GM23248 (cell line): ENCODE measurements around the gene MS4A4E. TPM values are rescaled to one million over a fixed set of nuclear protein-coding genes. Genes with fewer than 3 reads are reported as not detected.

ENCODE experiments used
- DNase-seq: peaks from one replicate; pipeline ENCODE4 v3.0.0-alpha.2; 2015
- H2AFZ ChIP-seq: fragments of 200-600 bp; sonication (generic); 2 replicates; pipeline ENCODE4 v1.6.1; 2016; ENCODE audit warnings: antibody characterized with exemption
- H3F3A ChIP-seq: fragments of 200-600 bp; sonication (generic); 2 replicates; pipeline ENCODE4 v1.6.1; 2016; ENCODE audit warnings: mild to moderate bottlenecking, antibody characterized with exemption, mixed run types; ENCODE audit not compliant: insufficient read depth
- H3K27ac ChIP-seq: fragments of 200-600 bp; sonication (generic); 2 replicates; pipeline ENCODE4 v1.5.1; 2016; ENCODE audit warnings: mild to moderate bottlenecking
- H3K27me3 ChIP-seq: fragments of 200-600 bp; sonication (generic); replicated peaks from 2 replicates; pipeline ENCODE4 v1.6.1; 2016; ENCODE audit warnings: mild to moderate bottlenecking; ENCODE audit not compliant: insufficient read depth
- H3K36me3 ChIP-seq: fragments of 200-600 bp; sonication (generic); 2 replicates; pipeline ENCODE4 v1.6.1; 2016; ENCODE audit warnings: low read depth, mild to moderate bottlenecking
- H3K4me1 ChIP-seq: fragments of 200-600 bp; sonication (generic); 2 replicates; pipeline ENCODE4 v1.6.1; 2016; ENCODE audit warnings: mild to moderate bottlenecking; ENCODE audit not compliant: insufficient read depth
- H3K4me2 ChIP-seq: fragments of 200-600 bp; sonication (generic); one replicate; pipeline ENCODE4 v1.6.1; 2016; ENCODE audit warnings: mild to moderate bottlenecking; ENCODE audit not compliant: unreplicated experiment
- H3K4me3 ChIP-seq: fragments of 200-600 bp; sonication (generic); 2 replicates; pipeline ENCODE4 v1.5.1; 2016; ENCODE audit warnings: mild to moderate bottlenecking
- H3K79me2 ChIP-seq: fragments of 200-600 bp; sonication (generic); 2 replicates; pipeline ENCODE4 v1.6.1; 2016; ENCODE audit warnings: mild to moderate bottlenecking; ENCODE audit not compliant: insufficient read depth
- H3K9ac ChIP-seq: fragments of 200-600 bp; sonication (generic); 2 replicates; pipeline ENCODE4 v1.6.1; 2016; ENCODE audit warnings: mild to moderate bottlenecking
- H3K9me2 ChIP-seq: fragments of 200-600 bp; sonication (generic); 2 replicates; pipeline ENCODE4 v1.6.1; 2016; ENCODE audit warnings: mixed run types, mild to moderate bottlenecking, moderate library complexity; ENCODE audit not compliant: insufficient read depth
- H3K9me3 ChIP-seq: fragments of 200-600 bp; sonication (generic); one replicate; pipeline ENCODE4 v1.6.1; 2017; ENCODE audit warnings: low read depth
- H4K20me1 ChIP-seq: fragments of 200-600 bp; sonication (generic); 2 replicates; pipeline ENCODE4 v1.6.0; 2016; ENCODE audit not compliant: insufficient read depth
- EZH2 ChIP-seq: fragments of 200-600 bp; sonication (generic); IDR thresholded peaks from 2 replicates; pipeline ENCODE4 v1.6.1; 2018; ENCODE audit warnings: antibody characterized with exemption, mild to moderate bottlenecking; ENCODE audit not compliant: insufficient read depth, poor library complexity, severe bottlenecking
- EZH2phosphoT487 ChIP-seq: fragments of 200-600 bp; sonication (generic); IDR thresholded peaks from 2 replicates; pipeline ENCODE4 v1.6.1; 2018; ENCODE audit warnings: antibody characterized with exemption, moderate library complexity, mild to moderate bottlenecking, low read depth; ENCODE audit not compliant: insufficient read depth
- WGBS, 2 experiments: methylation state at CpG; one replicate each; pipeline ENCODE4 v1.1.6; 2015 to 2017; ENCODE audit warnings: low lambda C conversion rate in 2 of 2, low coverage in 1 of 2; ENCODE audit errors: missing lambda C conversion rate in 2 of 2; 5-methylcytosine and 5-hydroxymethylcytosine counted together
- in situ Hi-C: fragments of 300-500 bp; cut with MboI; formaldehyde crosslinking; loops from 2 replicates; pipeline ENCODE4 v1.15.0; 2020
- polyA plus RNA-seq: library from polyadenylated mRNA; unstranded; fragments of >200 nt; fragmentation: Nextera tagmentation; extraction: Ambion mirVana; gene quantifications from 2 replicates; pipeline ENCODE4 v1.2.1, GENCODE V29; 2016
- total RNA-seq: library from RNA; depleted of rRNA; stranded (reverse); fragments of >200 nt; shearing (Covaris generic); gene quantifications from 2 replicates; pipeline ENCODE4 v1.2.3, GENCODE V29; 2014

The MS4A4E gene
- total and polyA plus RNA-seq, 2 experiments from 2014 or later: not detected

DNA sequence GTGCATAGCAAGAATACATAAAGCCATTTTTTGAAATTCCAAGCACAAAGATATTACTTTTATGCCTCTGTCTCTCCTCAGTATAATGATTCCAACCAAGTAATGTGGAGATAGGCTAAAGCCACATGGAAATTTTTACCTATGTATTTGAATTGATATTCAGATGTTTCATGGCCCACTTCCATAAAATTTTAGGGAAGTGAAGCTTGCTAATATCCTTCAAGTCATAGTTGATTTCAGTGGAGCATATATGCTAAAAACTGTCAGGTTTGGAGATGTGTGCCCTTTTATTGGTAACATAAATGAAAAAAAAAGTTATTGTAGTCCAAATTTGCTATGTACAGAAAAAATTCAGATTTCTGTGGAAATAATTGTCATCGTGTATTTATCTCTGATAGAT, 12.3 kb downstream of the MS4A4E start:
- H3K27ac ChIP-seq: no peak overlapping the region
- no peak overlapping the region for H2AFZ ChIP-seq
- no peaks in the 10 kb centered on the region for H3K36me3 ChIP-seq
- no peaks in the 10 kb centered on the region for H4K20me1 ChIP-seq
- no peaks in the 10 kb centered on the region for H3K9me2 ChIP-seq
- TF ChIP-seq EZH2phosphoT487 (no peak), EZH2 (no peak)
- no peak for DNase-seq
- H3K9me3 ChIP-seq: no peaks in the 10 kb centered on the region
- H3K4me3 ChIP-seq: no peak overlapping the region
- H3F3A ChIP-seq: no peaks in the 10 kb centered on the region
- no peaks in the 10 kb centered on the region for H3K79me2 ChIP-seq
- H3K4me2 ChIP-seq: no peak overlapping the region
- H3K9ac ChIP-seq: no peak overlapping the region
- H3K4me1 ChIP-seq: no peaks in the 10 kb centered on the region
- no peaks in the 10 kb centered on the region for H3K27me3 ChIP-seq
- 2 to 3% methylated on average over 1 of the region's 1 CpG for WGBS, 2 experiments
- in situ Hi-C loops: no loop called here

DNA sequence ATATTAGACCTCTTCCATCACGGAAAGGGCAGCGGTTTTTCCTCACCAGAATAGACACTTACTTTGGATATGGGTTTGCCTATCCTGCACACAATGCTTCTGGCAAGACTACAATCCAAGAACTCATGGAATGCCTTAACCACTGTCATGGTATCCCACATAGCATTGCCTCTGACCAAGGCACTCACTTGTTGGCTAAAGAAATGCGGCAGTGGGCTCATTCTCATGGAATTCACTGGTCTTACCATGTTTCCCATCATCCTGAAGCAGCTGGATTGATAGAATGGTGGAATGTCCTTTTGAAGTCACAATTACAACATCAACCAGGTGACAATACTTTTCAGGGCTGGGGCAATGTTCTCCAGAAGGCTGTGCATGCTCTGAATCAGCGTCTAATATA, 20.8 kb downstream of the MS4A4E start:
- no peak overlapping the region for H3K27ac ChIP-seq
- H4K20me1 ChIP-seq: no peaks in the 10 kb centered on the region
- in situ Hi-C loops: no loop called here
- no peaks in the 10 kb centered on the region for H3K9me2 ChIP-seq
- no peaks in the 10 kb centered on the region for H3K4me1 ChIP-seq
- no peak overlapping the region for H3K9ac ChIP-seq
- H3K4me2 ChIP-seq: no peak overlapping the region
- H3F3A ChIP-seq: no peaks in the 10 kb centered on the region
- H3K27me3 ChIP-seq: no peaks in the 10 kb centered on the region
- H3K4me3 ChIP-seq: no peak overlapping the region
- TF ChIP-seq EZH2phosphoT487 (no peak), EZH2 (no peak)
- WGBS, 2 experiments: 8 to 10% methylated on average over 4 of the region's 4 CpGs
- H2AFZ ChIP-seq: no peak overlapping the region
- no peaks in the 10 kb centered on the region for H3K36me3 ChIP-seq
- no peaks in the 10 kb centered on the region for H3K79me2 ChIP-seq
- no peak for DNase-seq
- no peaks in the 10 kb centered on the region for H3K9me3 ChIP-seq

DNA sequence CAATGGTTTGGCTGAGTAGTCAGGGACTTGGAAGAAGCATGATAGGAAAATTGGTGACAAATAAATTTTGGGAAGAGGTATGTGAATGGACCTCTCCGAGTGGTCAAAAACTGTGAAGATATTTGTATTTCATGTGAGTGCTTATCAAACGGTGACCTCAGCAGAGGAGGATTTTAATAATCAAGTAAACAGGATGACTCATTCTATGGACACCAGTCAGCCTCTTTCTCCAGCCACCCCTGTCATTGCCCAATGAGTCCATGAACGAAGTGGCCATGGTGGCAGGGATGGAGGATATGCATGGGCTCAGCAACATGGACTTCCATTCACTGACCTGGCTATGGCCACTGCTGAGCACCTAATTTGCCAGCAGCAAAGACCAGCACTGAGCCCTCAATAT, 21.2 kb downstream of the MS4A4E start:
- 8 to 9% methylated on average over 3 of the region's 3 CpGs for WGBS, 2 experiments
- TF ChIP-seq EZH2phosphoT487: no peak
- no peak for TF ChIP-seq EZH2
- in situ Hi-C loops: no loop called here

DNA sequence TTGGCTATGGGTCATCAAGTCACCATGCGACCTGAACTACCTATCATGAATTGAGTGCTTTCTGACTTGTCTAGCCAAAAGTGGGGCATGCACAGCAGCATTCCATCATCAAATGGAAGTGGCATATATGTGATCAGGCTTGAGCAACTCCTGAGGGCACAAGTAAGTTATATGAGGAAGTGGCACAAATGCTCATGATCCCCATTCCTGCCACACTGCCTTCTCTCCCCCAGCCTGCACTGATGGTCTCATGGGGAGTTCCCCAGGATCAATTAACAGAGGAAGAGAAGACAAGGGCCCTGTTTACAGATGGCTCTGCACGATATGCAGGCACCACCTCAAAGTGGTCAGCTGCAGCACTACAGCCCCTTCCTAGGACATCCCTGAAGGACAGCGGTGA, 21.8 kb downstream of the MS4A4E start:
- no peak overlapping the region for H3K4me3 ChIP-seq
- no peaks in the 10 kb centered on the region for H3K36me3 ChIP-seq
- no peaks in the 10 kb centered on the region for H3K9me3 ChIP-seq
- H4K20me1 ChIP-seq: no peaks in the 10 kb centered on the region
- no peak overlapping the region for H3K9ac ChIP-seq
- TF ChIP-seq EZH2: no peak
- no peak for TF ChIP-seq EZH2phosphoT487
- no peaks in the 10 kb centered on the region for H3F3A ChIP-seq
- in situ Hi-C loops: no loop called here
- H3K9me2 ChIP-seq: no peaks in the 10 kb centered on the region
- no peak overlapping the region for H2AFZ ChIP-seq
- WGBS, 2 experiments: 24 to 34% methylated on average over 3 of the region's 3 CpGs
- H3K27ac ChIP-seq: no peak overlapping the region
- no peak for DNase-seq
- H3K27me3 ChIP-seq: no peaks in the 10 kb centered on the region
- no peak overlapping the region for H3K4me2 ChIP-seq
- H3K79me2 ChIP-seq: no peaks in the 10 kb centered on the region
- no peaks in the 10 kb centered on the region for H3K4me1 ChIP-seq

More for the DNA sequence above, 21.2 kb downstream of the MS4A4E start:
- H3F3A ChIP-seq: no peaks in the 10 kb centered on the region
- H4K20me1 ChIP-seq: no peaks in the 10 kb centered on the region
- DNase-seq: no peak
- no peaks in the 10 kb centered on the region for H3K9me2 ChIP-seq
- no peak overlapping the region for H3K4me3 ChIP-seq
- no peaks in the 10 kb centered on the region for H3K79me2 ChIP-seq
- no peaks in the 10 kb centered on the region for H3K27me3 ChIP-seq
- H3K4me2 ChIP-seq: no peak overlapping the region
- no peak overlapping the region for H3K27ac ChIP-seq
- no peak overlapping the region for H3K9ac ChIP-seq
- no peak overlapping the region for H2AFZ ChIP-seq
- no peaks in the 10 kb centered on the region for H3K4me1 ChIP-seq
- no peaks in the 10 kb centered on the region for H3K9me3 ChIP-seq
- H3K36me3 ChIP-seq: no peaks in the 10 kb centered on the region

DNA sequence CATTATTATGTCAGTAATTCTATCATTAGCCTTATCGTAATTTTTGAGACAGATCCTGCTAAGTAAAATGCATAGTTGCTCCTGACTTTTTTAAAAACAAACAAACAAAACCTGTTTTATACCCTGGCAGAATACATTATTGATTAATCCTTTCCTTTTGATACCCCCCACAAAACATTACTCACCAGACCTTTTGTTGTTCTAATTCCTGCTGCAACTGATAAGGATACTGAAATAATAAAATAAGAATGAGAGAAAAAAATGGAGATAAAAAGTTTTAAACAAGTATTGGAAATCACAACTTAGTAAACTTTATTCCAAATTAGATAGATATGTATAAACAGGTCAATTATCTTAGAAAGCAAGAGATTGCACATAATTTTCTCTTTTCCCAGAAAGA, 28.6 kb downstream of the MS4A4E start:
- Histone ChIP-seq H3K9me2 (no peaks in the 10 kb centered on the region), H4K20me1 (no peaks in the 10 kb centered on the region), H3K79me2 (no peaks in the 10 kb centered on the region), H3K4me2 (no peak overlapping the region), H3K4me1 (no peaks in the 10 kb centered on the region), H3K4me3 (no peak overlapping the region), H3K9me3 (no peaks in the 10 kb centered on the region), H3K9ac (no peak overlapping the region), H3F3A (no peaks in the 10 kb centered on the region), H3K27ac (no peak overlapping the region), H3K36me3 (no peaks in the 10 kb centered on the region), H3K27me3 (no peaks in the 10 kb centered on the region), H2AFZ (no peak overlapping the region)
- WGBS, 2 experiments: 42 to 46% methylated on average over 1 of the region's 1 CpG
- TF ChIP-seq EZH2phosphoT487 (no peak), EZH2 (no peak)
- DNase-seq: no peak
- in situ Hi-C loops: no loop called here
